GM10248 (cell line): ENCODE results near the gene TRPC3.

Experiments used
- CTCF ChIA-PET: fragments of 300-600 bp; sonication (Branson Sonifier 250); formaldehyde crosslinking; extraction: SDS; loops from one replicate; lab custom pipeline; 2021; ENCODE audit warnings: antibody characterized with exemption; lab: Yijun Ruan, JAX
- POLR2A ChIA-PET: fragments of 350-650 bp; sonication (Branson Sonifier 250); formaldehyde crosslinking; extraction: SDS; loops from one replicate; lab custom pipeline; 2020; ENCODE audit warnings: antibody characterized with exemption; lab: Yijun Ruan, JAX
- DNase-seq: peaks from one replicate; pipeline ENCODE4 v3.0.0; 2012; ENCODE audit errors: extremely low spot score
- TF ChIP-seq, protein P1 (sequence below): IDR thresholded peaks from 2 replicates; pipeline ENCODE4 v1.5.1; 2012; ENCODE audit warnings: mild to moderate bottlenecking, low read depth; ENCODE audit errors: extremely low read depth, missing control alignments, control extremely low read depth

Gene TRPC3

DNA sequence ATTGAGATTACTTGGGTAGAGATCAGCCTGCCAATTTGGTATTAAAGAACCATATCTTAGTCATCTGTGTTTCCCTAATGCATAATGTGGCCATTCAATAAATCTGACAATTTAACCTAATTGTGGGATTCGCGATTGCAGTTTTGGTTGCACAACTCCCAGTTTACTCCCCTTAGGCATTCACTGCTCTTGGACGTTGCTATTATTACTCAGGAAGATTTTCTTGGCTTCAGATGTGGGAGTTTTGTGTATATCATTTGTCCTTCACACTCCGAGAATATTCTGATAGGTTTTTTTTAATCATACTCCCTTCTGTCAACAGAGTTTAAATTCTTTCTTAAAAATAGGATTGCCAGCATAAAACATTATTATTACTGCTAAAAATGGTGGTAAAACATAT, 22.0 kb upstream of the TRPC3 start:
- CTCF ChIA-PET = interaction anchor here (1.2 to 2.1 kb wide), 2 partner anchors 17 to 604 kb away, joined by 3 to 7 read pairs; no protein-coding TSS in a partner anchor
- DNase-seq = no peak
- TF ChIP-seq, protein P1, sequence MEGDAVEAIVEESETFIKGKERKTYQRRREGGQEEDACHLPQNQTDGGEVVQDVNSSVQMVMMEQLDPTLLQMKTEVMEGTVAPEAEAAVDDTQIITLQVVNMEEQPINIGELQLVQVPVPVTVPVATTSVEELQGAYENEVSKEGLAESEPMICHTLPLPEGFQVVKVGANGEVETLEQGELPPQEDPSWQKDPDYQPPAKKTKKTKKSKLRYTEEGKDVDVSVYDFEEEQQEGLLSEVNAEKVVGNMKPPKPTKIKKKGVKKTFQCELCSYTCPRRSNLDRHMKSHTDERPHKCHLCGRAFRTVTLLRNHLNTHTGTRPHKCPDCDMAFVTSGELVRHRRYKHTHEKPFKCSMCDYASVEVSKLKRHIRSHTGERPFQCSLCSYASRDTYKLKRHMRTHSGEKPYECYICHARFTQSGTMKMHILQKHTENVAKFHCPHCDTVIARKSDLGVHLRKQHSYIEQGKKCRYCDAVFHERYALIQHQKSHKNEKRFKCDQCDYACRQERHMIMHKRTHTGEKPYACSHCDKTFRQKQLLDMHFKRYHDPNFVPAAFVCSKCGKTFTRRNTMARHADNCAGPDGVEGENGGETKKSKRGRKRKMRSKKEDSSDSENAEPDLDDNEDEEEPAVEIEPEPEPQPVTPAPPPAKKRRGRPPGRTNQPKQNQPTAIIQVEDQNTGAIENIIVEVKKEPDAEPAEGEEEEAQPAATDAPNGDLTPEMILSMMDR = no peak
- POLR2A ChIA-PET = no interaction called here

DNA sequence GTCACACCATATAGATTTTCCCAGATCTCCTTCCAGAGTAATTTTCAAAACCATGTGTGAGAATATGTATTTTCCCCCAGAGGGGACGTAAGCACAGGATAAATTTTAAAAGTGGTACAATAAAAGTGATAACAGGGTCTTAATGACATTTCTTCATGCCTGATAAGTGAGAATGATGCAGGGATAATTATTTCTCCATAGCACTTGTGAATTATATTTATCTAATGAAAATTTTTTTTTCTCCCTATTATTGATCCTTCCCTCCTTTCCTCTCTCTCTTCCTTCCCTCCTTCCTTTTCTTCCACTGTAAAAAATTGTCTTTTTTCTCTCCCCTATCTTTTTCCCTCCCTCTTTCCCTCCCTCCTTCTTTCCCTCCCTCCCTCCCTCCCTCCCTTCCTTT, 17.0 kb upstream of the TRPC3 start:
- POLR2A ChIA-PET = no interaction called here
- no peak for DNase-seq
- CTCF ChIA-PET = no interaction called here
- TF ChIP-seq, protein P1 = no peak

DNA sequence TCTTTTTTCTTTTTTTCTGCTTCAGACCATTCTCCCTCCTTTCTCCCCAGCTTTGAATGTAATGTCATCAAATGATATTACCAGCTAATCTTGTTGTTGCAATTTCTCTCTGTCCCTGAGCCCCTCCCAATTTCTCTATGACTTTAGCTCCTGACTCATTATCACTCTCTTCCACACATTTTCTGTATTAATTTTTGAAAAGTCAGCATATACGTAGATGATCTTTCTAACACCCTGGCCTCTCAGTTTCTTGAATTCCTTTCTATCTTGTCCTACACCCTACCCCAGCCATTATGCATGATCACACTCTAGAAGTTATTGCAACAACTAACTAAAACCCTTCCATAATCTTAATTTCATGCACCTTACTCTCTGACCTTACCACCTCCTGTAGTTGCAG, 13.1 kb upstream of the TRPC3 start:
- DNase-seq = no peak
- TF ChIP-seq, protein P1 = no peak
- POLR2A ChIA-PET = no interaction called here
- CTCF ChIA-PET = interaction anchor here (1.4 kb wide), 1 partner anchor 14 kb away, joined by 3 read pairs; no protein-coding TSS in a partner anchor

DNA sequence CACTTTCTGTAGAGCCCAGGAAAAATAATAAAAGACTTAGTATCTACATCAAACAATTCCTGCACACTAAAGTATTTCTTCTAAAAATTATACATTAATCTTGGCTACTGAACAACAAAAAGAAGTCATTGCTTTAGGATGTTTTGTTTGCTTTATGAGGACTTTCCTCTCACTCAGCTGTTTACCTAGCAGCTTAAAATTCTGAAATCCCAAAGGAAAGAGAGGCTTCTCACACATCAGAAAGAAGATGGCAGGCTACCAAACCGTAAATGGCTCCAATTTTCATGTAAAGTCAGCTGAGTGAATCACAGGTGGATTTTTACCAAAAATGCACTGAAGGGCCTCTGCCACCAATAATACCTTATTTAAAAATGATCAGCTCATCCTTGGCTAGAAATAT, 9.0 kb upstream of the TRPC3 start:
- DNase-seq = no peak
- TF ChIP-seq, protein P1 = no peak
- ChIA-PET POLR2A (no interaction called here), CTCF (interaction anchor here (1.1 to 3.1 kb wide), 2 partner anchors 10 to 618 kb away, joined by 3 to 11 read pairs; partner anchors contain the start of gene TRPC3)

DNA sequence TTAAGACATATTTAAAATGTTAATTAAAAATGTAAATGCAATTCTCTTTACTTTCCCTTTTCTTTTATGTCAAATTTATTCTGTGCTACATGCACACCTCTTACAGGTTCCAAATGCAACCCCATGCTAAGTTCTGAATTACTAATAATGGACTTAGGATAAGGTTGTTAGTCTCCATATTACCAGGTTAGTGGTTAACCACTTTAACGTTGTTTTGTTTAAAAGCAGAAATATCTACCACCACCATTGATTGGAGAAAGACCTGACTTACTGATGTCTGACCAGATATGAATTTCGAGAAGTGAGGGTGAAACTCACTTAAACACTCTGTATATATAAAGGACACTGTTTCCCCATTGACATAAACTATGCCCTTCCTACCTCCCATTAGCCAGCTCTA, 6.9 kb upstream of the TRPC3 start:
- DNase-seq = no peak
- CTCF ChIA-PET = interaction anchor here (1.2 kb wide), 1 partner anchor 58 kb away, joined by 3 read pairs; no protein-coding TSS in a partner anchor
- TF ChIP-seq, protein P1 = no peak
- POLR2A ChIA-PET = no interaction called here

DNA sequence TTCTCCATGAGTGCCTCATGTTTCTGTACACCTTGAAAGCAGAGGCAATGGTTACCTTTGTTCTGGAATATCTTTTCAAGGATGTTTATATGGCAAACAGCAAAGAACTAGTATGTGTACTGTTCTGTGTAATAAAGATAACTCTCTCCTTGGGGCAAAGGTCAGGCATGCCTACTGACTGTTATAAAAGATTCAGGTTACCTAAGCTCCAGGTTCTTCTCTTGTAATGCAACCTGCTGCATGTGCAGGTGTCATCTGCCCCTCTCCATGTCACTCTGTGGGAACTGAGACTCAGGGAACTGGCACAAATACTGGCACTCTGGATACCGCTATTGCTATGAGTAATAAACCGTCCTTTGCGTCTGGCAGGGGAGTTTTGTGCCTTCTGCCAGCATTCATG, 5.4 kb upstream of the TRPC3 start:
- TF ChIP-seq, protein P1 = no peak
- no peak for DNase-seq
- ChIA-PET POLR2A (no interaction called here), CTCF (interaction anchor here (1.2 to 3.2 kb wide), 2 partner anchors 12 to 57 kb away, joined by 3 to 14 read pairs; no protein-coding TSS in a partner anchor)
